ENCODE results near the gene SMPD3. TPM values are rescaled to one million over a fixed set of nuclear protein-coding genes. Genes with fewer than 3 reads are reported as not detected.

SMPD3 gene
- total RNA-seq, 8 experiments from 2014 or later, result 0.51 to 28.4 (median 20.1) TPM

DNA sequence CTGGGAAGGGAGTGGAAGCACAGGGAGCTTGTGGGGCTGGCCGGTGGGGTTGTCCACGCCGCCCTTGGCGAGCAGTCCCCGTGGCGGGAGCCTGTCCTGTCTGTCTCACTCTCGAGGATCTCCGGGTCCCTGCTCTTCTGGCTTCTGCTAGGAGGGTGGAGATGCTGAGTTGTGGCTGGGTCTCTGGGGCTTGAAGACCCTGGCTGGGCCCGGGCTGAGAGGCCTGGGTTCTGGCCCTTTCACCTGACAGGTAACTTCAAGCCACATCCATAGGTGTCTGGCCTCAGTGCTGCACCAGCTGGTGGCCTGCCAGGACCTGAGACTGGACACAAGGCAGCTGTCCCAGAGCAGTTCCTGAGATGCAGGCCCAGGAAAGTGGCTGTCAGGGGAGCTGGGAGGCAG is 90.8 kb downstream of the SMPD3 start:
- no peak for ATAC-seq (replicated peaks in 6 of 8)
- Histone ChIP-seq H3K4me1 (replicated peaks in 1 of 2) (peaks cover 0 to 8% of the 10 kb centered on the region in 2 donors), H3K27ac (no peak overlapping the region), H3K4me3 (no peak overlapping the region)
- in situ Hi-C loops (cut with MboI; ENCODE audit: low pct_unique_long_range_greater_than_20kb in 2 of 9, low sequenced_read_pairs in 9 of 9, unreplicated experiment in 9 of 9), result no loop called here
- 70 to 100% (median 100%) methylated on average over 1 to 3 of the region's 9 CpGs; no CpG with 5 or more reads in 5 of the 10 experiments for WGBS, 10 experiments

DNA sequence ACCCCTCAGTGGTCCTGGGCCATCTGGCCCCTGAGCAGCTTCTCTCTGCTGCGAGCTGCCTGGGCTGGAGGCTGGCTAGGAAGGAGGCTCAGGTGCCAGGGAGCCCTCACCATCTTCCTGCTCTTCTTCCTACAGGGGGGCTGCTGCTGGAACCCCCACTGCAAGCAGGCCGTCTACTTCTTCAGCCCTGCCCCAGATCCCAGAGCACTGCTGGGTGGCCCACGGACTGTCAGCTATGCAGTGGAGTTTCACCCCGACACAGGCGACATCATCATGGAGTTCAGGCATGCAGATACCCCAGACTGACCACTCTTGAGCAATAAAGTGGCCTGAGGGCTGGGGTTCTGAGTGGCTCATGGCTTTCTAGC is 91.4 kb downstream of the SMPD3 start:
- no peak overlapping the region for H3K4me3 ChIP-seq
- in situ Hi-C loops (cut with MboI; ENCODE audit: low pct_unique_long_range_greater_than_20kb in 2 of 9, low sequenced_read_pairs in 9 of 9, unreplicated experiment in 9 of 9), result no loop called here
- WGBS, 10 experiments, result 80 to 100% methylated on average over 1 to 2 of the region's 5 CpGs; no CpG with 5 or more reads in 8 of the 10 experiments

DNA sequence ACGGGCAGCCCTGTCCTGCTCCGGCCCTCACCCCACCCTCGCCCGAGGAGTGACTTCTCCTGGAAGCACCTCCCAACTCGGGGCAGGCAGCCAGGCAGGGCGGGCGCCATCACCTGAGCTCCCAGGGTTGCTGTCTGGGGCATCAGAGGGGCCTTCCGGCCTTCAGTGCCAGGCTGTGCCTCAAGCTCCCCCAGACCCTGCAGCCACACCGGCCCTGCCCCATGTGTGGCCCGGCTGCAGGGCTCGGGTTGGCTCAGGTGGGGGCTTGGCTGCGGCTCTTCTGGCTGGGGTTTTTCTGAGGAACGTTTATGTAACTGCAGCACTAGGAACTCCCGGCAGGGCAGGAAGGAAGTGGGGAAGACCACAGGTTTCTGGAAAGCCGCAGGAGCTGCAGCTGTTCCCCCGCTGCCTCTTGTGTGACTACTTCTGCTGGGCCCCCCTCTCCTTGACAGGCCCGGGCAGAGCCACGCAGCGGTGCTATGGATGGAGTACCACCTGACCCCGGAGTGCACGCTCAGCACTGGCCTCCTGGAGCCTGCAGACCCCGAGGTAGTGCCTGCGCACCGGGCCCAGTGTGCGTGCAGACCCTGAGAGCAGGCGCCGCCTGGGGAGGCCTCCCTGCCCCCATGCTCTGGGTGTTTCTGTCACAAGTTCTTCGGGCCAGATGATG is 91.9 kb downstream of the SMPD3 start:
- Histone ChIP-seq H3K4me3 (no peak overlapping the region), H3K4me1 (replicated peaks in 1 of 2) (peaks cover 0 to 5% of the 10 kb centered on the region in 2 donors), H3K27ac (no peak overlapping the region)
- in situ Hi-C loops (cut with MboI; ENCODE audit: low pct_unique_long_range_greater_than_20kb in 2 of 9, low sequenced_read_pairs in 9 of 9, unreplicated experiment in 9 of 9), result no loop called here
- ATAC-seq (replicated peaks in 6 of 8), result no peak
- WGBS, 10 experiments, result 89 to 100% (median 100%) methylated on average over 1 to 5 of the region's 28 CpGs; no CpG with 5 or more reads in 5 of the 10 experiments

More for the DNA sequence above, 91.4 kb downstream of the SMPD3 start:
- H3K4me1 ChIP-seq (replicated peaks in 1 of 2), result peaks cover 0 to 8% of the 10 kb centered on the region in 2 donors
- H3K27ac ChIP-seq, result no peak overlapping the region
- no peak for ATAC-seq (replicated peaks in 6 of 8)

DNA sequence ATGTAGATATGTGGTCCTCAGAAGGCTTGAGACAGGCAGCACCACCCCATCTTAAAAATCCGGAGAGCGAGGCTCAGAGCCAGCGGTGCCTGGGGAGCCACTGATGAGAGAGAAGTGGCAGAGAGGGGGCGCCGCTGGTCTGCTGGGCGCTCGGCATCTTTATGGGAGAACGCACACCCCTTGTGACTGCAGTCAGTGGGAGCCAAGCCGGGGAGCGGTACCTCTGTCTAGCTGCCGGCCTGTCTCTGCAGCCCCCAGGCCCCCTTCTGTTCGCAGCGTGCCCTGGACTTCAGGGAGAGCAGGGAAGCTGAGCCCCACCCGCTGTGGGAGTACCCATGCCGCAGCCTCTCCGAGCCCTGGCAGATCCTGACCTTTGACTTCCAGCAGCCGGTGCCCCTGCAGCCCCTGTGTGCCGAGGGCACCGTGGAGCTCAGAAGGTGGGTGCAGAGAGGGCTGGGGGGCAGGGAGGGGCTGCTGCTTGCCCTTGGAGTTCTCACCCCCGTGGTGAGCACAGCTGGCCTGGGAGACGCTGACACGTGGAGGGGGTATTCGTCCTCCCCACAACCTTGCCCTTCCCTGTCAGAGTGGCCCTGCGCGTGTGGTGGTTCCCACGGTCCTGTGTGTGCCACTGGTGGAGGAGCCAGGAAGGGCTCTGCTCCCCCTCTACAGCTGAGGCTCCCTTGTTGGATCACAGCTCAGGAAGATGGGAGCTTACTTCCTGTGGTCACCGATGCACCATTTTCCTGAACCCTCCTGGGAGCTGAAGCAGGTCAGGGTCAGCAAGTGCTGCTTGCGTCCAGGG is 92.7 kb downstream of the SMPD3 start:
- H3K4me1 ChIP-seq (replicated peaks in 1 of 2), result no peaks in the 10 kb centered on the region
- H3K27ac ChIP-seq, result no peak overlapping the region
- 89 to 100% (median 97%) methylated on average over 1 to 7 of the region's 28 CpGs; no CpG with 5 or more reads in 6 of the 10 experiments for WGBS, 10 experiments
- ATAC-seq (replicated peaks in 6 of 8), result peak in 1 of 8 experiments; percentile 7
- no peak overlapping the region for H3K4me3 ChIP-seq
- in situ Hi-C loops (cut with MboI; ENCODE audit: low pct_unique_long_range_greater_than_20kb in 2 of 9, low sequenced_read_pairs in 9 of 9, unreplicated experiment in 9 of 9), result no loop called here

DNA sequence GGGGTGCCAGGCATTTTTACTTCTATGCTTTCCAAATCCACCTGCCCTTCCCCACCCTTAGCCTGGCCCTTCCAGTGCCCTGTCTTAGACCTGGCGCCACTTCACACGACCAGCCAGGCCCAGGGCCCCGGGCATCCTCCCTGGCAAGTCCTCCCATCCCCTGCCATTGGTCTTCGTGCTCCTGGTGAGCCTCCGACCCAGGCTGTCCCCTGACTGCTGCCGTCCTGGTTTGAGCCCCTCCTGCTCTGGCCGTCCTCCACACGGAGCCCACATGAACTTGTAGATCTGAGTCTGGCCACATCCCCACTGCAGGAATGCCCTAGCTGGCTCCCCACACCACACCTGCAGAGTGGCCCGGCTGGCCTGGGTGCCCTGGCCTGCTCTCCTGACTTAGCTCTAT is 93.5 kb downstream of the SMPD3 start:
- ATAC-seq (replicated peaks in 6 of 8), result no peak
- no peak overlapping the region for H3K27ac ChIP-seq
- no peaks in the 10 kb centered on the region for H3K4me1 ChIP-seq (replicated peaks in 1 of 2)
- WGBS, 10 experiments, result 60 to 90% (median 90%) methylated on average over 1 to 4 of the region's 9 CpGs; no CpG with 5 or more reads in 7 of the 10 experiments
- in situ Hi-C loops (cut with MboI; ENCODE audit: low pct_unique_long_range_greater_than_20kb in 2 of 9, low sequenced_read_pairs in 9 of 9, unreplicated experiment in 9 of 9), result no loop called here
- H3K4me3 ChIP-seq, result no peak overlapping the region

DNA sequence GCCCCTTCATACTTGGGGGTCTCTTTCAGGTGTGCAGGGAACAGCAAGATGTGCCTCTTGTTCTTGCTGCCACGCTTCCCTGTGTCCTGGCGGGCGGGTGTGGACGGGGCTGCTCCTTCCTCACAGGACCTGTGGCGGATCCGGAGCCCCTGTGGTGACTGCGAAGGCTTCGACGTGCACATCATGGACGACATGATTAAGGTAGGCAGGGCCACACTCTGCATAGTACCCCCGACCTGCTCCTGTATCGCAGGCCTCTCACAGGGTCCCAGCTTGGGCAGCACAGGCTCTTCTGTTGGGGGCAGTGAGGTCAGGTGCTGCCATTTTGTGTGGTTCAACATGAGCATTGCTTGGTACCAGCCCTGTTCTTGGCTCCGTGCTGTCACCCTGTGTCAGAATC is 94.9 kb downstream of the SMPD3 start:
- in situ Hi-C loops (cut with MboI; ENCODE audit: low pct_unique_long_range_greater_than_20kb in 2 of 9, low sequenced_read_pairs in 9 of 9, unreplicated experiment in 9 of 9), result no loop called here
- ATAC-seq (replicated peaks in 6 of 8), result no peak
- Histone ChIP-seq H3K27ac (no peak overlapping the region), H3K4me1 (replicated peaks in 1 of 2) (no peaks in the 10 kb centered on the region), H3K4me3 (no peak overlapping the region)
- 67 to 100% (median 80%) methylated on average over 1 to 3 of the region's 13 CpGs; no CpG with 5 or more reads in 6 of the 10 experiments for WGBS, 10 experiments

DNA sequence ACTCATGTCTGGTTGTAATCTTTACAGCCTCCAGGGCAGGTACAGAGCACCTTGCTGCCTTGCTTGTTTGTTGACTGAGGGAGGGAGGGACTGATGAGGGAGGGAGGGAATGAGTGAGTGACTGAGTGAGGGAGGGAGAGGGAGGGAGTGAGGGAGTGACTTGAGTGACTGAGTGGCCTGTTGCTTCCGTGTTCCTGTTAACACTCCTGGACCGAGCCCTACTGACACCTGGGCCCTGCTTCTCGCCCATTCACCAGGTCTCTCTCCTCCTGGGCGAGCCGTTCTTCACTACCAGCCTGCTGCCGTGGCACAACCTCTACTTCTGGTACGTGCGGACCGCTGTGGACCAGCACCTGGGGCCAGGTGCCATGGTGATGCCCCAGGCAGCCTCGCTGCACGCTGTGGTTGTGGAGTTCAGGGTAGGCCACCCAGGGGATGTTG is 96.3 kb downstream of the SMPD3 start:
- no peak for ATAC-seq (replicated peaks in 6 of 8)
- in situ Hi-C loops (cut with MboI; ENCODE audit: low pct_unique_long_range_greater_than_20kb in 2 of 9, low sequenced_read_pairs in 9 of 9, unreplicated experiment in 9 of 9), result no loop called here
- H3K4me3 ChIP-seq, result no peak overlapping the region

DNA sequence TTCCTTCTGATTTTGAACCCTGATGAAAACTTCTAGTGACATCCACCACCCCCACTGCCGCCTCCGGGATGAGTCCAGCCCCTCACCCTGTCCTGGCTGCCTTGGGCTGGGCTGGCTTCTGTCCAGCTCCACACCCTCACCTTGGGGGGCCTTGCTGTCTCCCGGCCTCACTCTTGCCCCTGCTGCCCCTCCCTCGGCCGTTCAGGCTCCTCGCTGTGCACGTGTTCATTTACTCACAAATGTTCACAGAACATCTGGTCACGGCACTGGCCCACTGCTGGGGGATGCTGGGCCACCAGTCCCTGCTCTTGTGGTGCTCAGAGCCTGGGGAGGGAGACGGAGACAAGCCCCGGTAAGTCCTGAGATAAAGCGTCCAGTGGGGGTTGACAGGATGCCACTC is 96.8 kb downstream of the SMPD3 start:
- in situ Hi-C loops (cut with MboI; ENCODE audit: low pct_unique_long_range_greater_than_20kb in 2 of 9, low sequenced_read_pairs in 9 of 9, unreplicated experiment in 9 of 9), result no loop called here
- Histone ChIP-seq H3K4me3 (no peak overlapping the region), H3K4me1 (replicated peaks in 1 of 2) (no peaks in the 10 kb centered on the region), H3K27ac (no peak overlapping the region)
- ATAC-seq (replicated peaks in 6 of 8), result no peak
- 60 to 91% (median 82%) methylated on average over 2 to 8 of the region's 11 CpGs; no CpG with 5 or more reads in 6 of the 10 experiments for WGBS, 10 experiments

More for the DNA sequence above, 96.3 kb downstream of the SMPD3 start:
- Histone ChIP-seq H3K4me1 (replicated peaks in 1 of 2) (no peaks in the 10 kb centered on the region), H3K27ac (no peak overlapping the region)
- WGBS, 10 experiments, result 80 to 100% (median 89%) methylated on average over 1 to 6 of the region's 11 CpGs; no CpG with 5 or more reads in 4 of the 10 experiments

DNA sequence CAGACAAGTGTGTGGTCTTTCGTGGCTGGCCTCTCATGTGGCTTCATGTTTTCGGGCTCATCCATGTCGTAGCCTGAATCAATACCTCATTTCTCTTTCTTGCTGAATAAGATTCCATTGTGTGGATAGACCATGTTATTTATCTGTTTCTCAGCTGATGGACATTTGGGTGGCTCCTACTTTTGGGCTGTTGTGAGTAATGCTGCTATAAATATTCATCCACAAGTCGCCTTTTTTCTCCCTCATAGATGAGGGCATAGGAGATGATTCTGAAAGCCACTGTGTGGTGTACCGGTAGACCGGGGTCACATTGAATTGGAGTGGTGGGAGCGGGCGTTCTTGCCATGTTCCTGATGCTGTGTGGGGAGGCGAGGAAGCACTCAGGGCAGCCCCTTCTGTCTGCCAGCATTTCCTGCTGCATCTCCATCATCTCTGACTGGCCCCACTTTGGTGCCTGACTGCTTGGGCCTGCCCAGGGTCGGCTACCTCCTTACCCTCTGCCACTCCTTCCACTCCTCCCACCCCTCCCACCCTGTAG is 97.4 kb downstream of the SMPD3 start:
- H3K27ac ChIP-seq, result no peak overlapping the region
- WGBS, 10 experiments, result 80 to 100% (median 93%) methylated on average over 1 to 4 of the region's 10 CpGs; no CpG with 5 or more reads in 2 of the 10 experiments

DNA sequence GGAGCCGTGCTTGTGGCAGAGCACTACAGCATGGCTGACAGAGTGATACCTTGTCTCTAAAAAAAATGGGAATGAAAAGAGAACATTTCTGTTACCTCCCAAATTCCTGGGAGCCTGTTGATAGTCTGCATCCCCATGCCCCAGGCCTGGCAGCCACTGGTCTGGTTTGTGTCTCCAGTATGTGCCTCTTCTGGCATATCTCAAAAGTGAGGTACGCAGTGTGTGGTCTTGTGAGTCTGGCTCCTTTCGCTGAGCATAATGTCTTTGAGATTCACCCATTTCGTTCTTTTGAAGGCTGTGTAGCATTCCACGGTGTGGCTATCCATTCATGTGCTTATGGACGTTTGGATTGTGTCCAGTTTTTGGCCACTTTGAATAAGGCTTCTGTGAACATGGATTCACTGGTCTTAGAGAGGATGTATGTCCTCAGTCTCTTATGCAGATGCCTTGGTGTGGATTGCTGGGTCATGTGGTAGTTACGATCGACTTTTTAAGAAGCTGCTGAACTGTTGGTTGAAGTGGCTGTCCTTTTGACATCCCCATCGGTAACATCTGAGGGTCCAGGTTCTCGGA is 98.4 kb downstream of the SMPD3 start:
- ATAC-seq (replicated peaks in 6 of 8), result no peak

More for the DNA sequence above, 97.4 kb downstream of the SMPD3 start:
- Histone ChIP-seq H3K4me3 (no peak overlapping the region), H3K4me1 (replicated peaks in 1 of 2) (no peaks in the 10 kb centered on the region)
- ATAC-seq (replicated peaks in 6 of 8), result peak in 2 of 8 experiments; percentile 85 to 90
- in situ Hi-C loops (cut with MboI; ENCODE audit: low pct_unique_long_range_greater_than_20kb in 2 of 9, low sequenced_read_pairs in 9 of 9, unreplicated experiment in 9 of 9), result no loop called here

DNA sequence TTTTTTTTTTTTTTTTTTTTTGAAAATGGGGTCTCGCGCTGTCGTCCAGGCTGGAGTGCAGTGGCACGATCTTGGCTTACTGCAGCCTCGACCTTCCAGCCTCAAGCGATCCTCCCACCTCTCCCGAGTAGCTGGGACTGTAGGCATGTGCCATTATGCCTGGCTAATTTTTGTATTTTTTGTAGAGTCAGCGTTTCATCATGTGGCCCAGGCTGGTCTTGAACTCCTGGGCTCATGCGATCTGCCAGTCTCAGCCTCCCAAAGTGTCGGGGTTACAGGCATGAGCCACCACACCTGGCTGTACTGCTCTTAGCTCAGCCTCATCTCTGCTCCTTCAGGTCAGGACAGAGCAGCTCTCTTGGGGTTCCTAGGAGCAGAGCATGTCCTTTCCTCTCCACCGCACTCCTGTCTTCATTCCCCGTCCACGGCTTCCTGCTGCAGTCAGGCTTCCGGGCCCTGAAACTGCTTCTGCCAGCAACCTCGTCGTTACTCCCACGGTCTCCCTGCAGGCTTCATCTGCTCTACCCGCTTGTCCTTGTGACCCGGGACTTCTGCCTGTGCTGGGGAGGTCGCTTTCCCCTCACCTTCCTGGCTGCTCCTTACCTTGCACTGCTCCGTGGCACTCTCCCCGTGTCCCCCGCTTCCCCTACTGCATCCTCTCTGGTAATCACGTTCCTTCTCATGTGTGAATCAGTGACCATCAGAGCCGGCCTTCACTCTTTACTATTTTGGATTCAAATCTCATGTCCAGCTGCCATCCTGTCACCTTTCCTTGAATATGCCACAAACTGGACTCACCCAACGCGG is 99.5 kb downstream of the SMPD3 start:
- 82 to 100% (median 95%) methylated on average over 1 to 15 of the region's 27 CpGs; no CpG with 5 or more reads in 1 of the 10 experiments for WGBS, 10 experiments
- H3K4me3 ChIP-seq, result no peak overlapping the region
- in situ Hi-C loops (cut with MboI; ENCODE audit: low pct_unique_long_range_greater_than_20kb in 2 of 9, low sequenced_read_pairs in 9 of 9, unreplicated experiment in 9 of 9), result no loop called here
- no peak for ATAC-seq (replicated peaks in 6 of 8)
- no peak overlapping the region for H3K27ac ChIP-seq
- no peaks in the 10 kb centered on the region for H3K4me1 ChIP-seq (replicated peaks in 1 of 2)

More for the DNA sequence above, 98.4 kb downstream of the SMPD3 start:
- no peaks in the 10 kb centered on the region for H3K4me1 ChIP-seq (replicated peaks in 1 of 2)
- WGBS, 10 experiments, result 69 to 100% (median 93%) methylated on average over 1 to 10 of the region's 10 CpGs
- no peak overlapping the region for H3K27ac ChIP-seq
- H3K4me3 ChIP-seq, result no peak overlapping the region
- in situ Hi-C loops (cut with MboI; ENCODE audit: low pct_unique_long_range_greater_than_20kb in 2 of 9, low sequenced_read_pairs in 9 of 9, unreplicated experiment in 9 of 9), result no loop called here

DNA sequence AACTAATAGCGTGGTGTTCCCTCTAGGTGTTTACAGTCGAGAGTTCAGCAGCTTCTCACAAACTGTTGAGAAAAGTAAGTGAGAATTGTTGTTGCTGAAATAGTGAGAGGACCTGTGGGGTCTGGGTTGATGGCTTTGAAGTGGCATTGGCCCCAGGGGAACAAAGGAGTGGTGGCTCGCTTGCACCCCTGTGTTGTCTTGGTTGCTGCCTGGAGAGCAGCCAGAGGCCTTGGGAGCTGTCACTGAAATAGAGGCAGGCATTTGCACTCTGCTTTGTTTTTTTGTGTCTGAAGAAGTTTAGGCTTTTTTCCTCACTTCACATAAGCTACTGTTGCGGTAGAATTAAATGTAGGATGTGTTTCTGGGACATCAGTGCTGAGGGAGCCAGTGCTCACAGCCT is 100.7 kb downstream of the SMPD3 start:
- Histone ChIP-seq H3K27ac (no peak overlapping the region), H3K4me1 (replicated peaks in 1 of 2) (no peaks in the 10 kb centered on the region), H3K4me3 (no peak overlapping the region)
- ATAC-seq (replicated peaks in 6 of 8), result peak in 1 of 8 experiments; percentile 40
- 60 to 100% (median 86%) methylated on average over 1 to 2 of the region's 4 CpGs; no CpG with 5 or more reads in 4 of the 10 experiments for WGBS, 10 experiments
- in situ Hi-C loops (cut with MboI; ENCODE audit: low pct_unique_long_range_greater_than_20kb in 2 of 9, low sequenced_read_pairs in 9 of 9, unreplicated experiment in 9 of 9), result no loop called here

Data from motor neuron (in vitro differentiated cells).